MG63 (cell line): Measurements from ENCODE around the gene KLK2. TPM values are rescaled to one million over a fixed set of nuclear protein-coding genes. Genes with fewer than 3 reads are reported as not detected.

ENCODE experiments used
- DNase-seq: peaks from one replicate; pipeline ENCODE4 v3.0.0-alpha.2; 2020
- H3K27me3 ChIP-seq: fragments of 250-450 bp; sonication (Bioruptor Pico); 2 replicates; pipeline ENCODE4 v1.5.1; 2020; ENCODE audit warnings: mild to moderate bottlenecking, moderate library complexity
- H3K36me3 ChIP-seq: fragments of 250-450 bp; sonication (Bioruptor Pico); 2 replicates; pipeline ENCODE4 v1.5.1; 2020; ENCODE audit warnings: mild to moderate bottlenecking, moderate library complexity
- H3K4me3 ChIP-seq: fragments of 250-450 bp; sonication (Bioruptor Pico); 2 replicates; pipeline ENCODE4 v1.5.1; 2020; ENCODE audit warnings: mild to moderate bottlenecking, moderate library complexity
- H3K9me3 ChIP-seq: fragments of 250-450 bp; sonication (Bioruptor Pico); 2 replicates; pipeline ENCODE4 v1.5.1; 2020; ENCODE audit warnings: mild to moderate bottlenecking, moderate library complexity
- total RNA-seq: library from RNA; depleted of rRNA; stranded (reverse); fragments of >200 nt; shearing (Covaris generic); gene quantifications from 2 replicates; pipeline ENCODE4 v1.2.3, GENCODE V29; 2014; ENCODE audit warnings: low replicate concordance

Gene KLK2
- total RNA-seq, 1 experiment from 2014 or later = not detected

DNA sequence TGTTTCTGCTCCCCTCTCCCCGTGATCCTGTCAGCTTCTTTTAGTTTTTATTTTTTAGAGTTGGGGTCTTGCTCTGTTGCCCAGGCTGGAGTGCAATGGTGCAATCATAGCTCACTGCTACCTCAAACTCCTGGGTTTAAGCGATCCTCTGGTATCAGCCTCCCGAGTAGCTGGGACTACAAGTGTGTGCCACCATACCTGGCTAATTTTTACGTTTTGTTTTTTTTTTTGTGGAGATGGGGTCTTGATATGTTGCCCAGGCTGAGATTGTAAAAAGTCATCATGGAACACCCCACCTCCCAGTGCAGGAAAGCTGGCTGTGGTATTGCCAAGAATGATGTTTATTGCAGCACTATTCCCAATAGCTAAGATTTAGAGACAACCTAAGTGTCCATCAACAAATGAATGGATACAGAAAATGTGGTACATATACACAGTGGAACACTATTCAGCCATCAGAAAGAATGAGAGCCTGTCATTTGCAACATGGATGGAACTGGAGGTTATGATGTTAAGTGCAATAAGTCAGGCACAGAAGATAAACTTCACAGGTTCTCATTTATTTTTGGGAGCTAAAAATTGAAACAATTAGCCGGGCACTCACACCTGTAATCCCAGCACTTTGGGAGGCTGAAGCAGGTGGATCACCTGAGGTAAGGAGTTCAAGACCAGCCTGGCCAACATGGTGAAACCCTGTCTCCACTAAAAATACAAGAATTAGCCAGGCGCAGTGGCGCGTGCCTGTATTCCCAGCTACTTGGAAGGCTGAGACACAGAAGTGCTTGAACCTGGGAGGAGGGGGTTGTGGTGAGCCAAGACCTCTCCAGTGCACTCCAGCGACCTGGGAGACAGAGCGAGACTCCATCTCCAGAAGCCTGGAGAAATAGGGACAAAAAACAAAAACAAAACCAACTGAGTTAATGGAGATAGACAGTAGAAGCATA is 33.3 kb upstream of the KLK2 start:
- H3K9me3 ChIP-seq = no peaks in the 10 kb centered on the region; the same call in 1 of the 2 replicates
- H3K4me3 ChIP-seq = no peak overlapping the region
- no peaks in the 10 kb centered on the region for H3K36me3 ChIP-seq
- peaks cover 40% of the 10 kb centered on the region for H3K27me3 ChIP-seq
- no peak for DNase-seq

DNA sequence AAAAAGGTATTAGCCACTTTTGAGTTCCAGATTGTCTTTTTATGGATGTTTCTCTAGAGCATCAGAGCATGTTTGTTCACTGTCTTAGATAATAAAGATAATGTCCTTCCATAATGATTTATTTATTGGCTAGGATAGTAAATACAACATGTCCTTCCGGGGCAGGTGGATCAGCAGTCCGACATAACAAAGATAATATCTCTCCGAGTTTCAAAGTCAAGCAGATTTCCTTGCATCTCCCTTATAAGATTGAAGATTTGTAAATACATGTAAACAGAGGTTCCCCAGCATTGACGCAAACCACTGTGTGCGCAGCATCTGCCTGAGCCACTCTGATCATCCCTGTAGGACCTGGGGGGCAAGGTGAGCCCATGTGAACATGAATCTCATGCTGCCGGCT is 31.1 kb upstream of the KLK2 start:
- no peak overlapping the region for H3K4me3 ChIP-seq
- DNase-seq = no peak
- peaks cover 42% of the 10 kb centered on the region for H3K27me3 ChIP-seq
- no peaks in the 10 kb centered on the region; the same call in 1 of the 2 replicates for H3K9me3 ChIP-seq
- no peaks in the 10 kb centered on the region for H3K36me3 ChIP-seq

DNA sequence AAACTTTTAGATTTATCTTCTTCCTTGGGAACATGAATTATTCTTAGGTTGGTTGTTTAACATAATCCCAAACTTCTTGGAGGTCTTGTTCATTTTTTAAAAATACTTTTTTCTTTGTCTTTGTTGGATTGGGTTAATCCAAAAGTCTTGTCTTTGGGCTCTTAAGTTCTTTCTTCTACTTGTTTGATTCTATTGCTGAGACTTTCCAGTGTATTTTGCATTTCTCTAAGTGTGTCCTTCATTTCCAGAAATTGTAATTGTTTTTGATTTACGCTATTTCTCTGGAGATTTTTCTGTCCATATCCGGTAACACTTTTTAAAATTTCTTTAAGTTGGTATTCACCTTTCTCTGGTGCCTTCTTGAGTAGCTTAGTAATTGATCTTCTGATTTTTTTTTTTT is 30.0 kb upstream of the KLK2 start:
- no peak for DNase-seq
- Histone ChIP-seq H3K9me3 (no peaks in the 10 kb centered on the region; the same call in 1 of the 2 replicates), H3K4me3 (no peak overlapping the region), H3K36me3 (no peaks in the 10 kb centered on the region), H3K27me3 (peaks cover 41% of the 10 kb centered on the region)

DNA sequence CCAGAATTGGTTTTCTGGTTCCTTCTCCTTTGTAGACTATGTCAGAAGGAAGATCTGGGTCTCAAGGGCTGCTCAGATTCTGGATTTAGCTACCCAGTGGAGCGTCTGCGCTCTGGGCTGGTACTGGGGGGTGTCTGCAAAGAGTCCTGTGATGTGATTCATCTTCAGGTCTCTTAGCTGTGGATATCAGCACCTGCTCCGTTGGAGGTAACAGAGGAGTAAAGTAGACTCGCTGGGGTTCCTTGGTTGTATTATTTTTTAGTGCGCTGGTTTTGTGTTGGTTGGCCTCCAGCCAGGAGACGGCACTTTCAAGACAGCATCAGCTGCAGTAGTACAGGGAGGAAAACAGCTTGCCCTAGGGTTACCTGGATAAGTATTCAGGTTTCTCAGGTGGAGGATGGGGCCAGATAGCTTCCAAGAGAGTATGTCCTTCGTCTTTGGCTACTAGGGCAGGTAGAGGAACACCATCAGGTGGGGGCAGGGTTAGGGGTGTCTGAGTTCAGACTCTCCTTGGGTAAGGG is 29.5 kb upstream of the KLK2 start:
- Histone ChIP-seq H3K27me3 (peaks cover 47% of the 10 kb centered on the region), H3K9me3 (no peaks in the 10 kb centered on the region; the same call in 1 of the 2 replicates), H3K4me3 (no peak overlapping the region), H3K36me3 (no peaks in the 10 kb centered on the region)
- DNase-seq = no peak

DNA sequence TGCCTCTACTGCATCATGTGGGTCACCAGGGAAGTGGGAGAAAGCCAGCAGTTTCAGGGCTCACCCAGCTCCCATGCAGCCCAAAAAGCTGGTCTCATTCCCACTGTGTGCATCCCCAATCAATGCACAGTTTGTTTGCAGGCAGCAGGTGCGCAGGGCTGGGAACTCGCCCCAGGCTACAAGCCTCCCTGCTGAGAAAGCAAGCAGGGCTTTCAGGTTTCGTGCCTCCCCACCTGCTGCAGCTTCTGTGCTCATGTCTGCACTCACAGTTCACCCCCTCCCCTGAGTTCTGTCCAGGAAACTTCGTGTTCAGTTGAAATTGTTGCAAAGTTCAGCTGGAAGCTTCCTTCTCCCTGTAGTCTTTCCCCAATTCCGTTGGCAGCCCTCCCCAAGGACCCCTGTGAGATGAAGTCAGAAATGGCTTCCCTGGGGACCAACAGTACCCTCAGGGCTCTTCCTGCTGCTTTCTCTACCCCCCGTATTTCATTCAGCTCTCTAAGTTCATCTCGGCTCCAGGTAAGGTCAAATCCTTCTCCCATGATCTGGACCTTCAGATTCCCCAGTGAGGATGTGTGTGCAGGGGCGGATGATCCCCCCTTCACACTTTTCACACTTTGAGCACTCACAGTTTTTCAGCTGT is 28.8 kb upstream of the KLK2 start:
- peaks cover 51% of the 10 kb centered on the region for H3K27me3 ChIP-seq
- no peak overlapping the region for H3K4me3 ChIP-seq
- H3K36me3 ChIP-seq = no peaks in the 10 kb centered on the region
- no peak for DNase-seq
- no peaks in the 10 kb centered on the region; the same call in 1 of the 2 replicates for H3K9me3 ChIP-seq

DNA sequence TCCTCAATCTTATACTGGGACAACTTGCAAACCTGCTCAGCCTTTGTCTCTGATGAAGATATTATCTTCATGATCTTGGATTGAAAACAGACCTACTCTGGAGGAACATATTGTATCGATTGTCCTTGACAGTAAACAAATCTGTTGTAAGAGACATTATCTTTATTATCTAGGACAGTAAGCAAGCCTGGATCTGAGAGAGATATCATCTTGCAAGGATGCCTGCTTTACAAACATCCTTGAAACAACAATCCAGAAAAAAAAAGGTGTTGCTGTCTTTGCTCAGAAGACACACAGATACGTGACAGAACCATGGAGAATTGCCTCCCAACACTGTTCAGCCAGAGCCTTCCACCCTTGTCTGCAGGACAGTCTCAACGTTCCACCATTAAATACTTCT is 22.5 kb upstream of the KLK2 start:
- no peak overlapping the region for H3K4me3 ChIP-seq
- no peaks in the 10 kb centered on the region for H3K36me3 ChIP-seq
- DNase-seq = no peak
- H3K27me3 ChIP-seq = peaks cover 54% of the 10 kb centered on the region
- no peaks in the 10 kb centered on the region for H3K9me3 ChIP-seq

DNA sequence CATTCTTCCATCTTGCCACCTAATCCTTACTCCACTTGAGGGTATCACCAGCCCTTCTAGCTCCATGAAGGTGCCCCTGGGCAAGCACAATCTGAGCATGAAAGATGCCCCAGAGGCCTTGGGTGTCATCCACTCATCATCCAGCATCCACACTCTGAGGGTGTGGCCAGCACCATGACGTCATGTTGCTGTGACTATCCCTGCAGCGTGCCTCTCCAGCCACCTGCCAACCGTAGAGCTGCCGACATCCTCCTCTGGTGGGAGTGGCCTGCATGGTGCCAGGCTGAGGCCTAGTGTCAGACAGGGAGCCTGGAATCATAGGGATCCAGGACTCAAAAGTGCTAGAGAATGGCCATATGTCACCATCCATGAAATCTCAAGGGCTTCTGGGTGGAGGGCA is 21.6 kb upstream of the KLK2 start:
- H3K36me3 ChIP-seq = no peaks in the 10 kb centered on the region
- DNase-seq = no peak

DNA sequence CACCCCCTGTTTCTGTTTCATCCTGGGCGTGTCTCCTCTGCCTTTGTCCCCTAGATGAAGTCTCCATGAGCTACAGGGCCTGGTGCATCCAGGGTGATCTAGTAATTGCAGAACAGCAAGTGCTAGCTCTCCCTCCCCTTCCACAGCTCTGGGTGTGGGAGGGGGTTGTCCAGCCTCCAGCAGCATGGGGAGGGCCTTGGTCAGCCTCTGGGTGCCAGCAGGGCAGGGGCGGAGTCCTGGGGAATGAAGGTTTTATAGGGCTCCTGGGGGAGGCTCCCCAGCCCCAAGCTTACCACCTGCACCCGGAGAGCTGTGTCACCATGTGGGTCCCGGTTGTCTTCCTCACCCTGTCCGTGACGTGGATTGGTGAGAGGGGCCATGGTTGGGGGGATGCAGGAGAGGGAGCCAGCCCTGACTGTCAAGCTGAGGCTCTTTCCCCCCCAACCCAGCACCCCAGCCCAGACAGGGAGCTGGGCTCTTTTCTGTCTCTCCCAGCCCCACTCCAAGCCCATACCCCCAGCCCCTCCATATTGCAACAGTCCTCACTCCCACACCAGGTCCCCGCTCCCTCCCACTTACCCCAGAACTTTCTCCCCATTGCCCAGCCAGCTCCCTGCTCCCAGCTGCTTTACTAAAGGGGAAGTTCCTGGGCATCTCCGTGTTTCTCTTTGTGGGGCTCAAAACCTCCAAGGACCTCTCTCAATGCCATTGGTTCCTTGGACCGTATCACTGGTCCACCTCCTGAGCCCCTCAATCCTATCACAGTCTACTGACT is 18.4 kb upstream of the KLK2 start, which contains the start of gene KLK3:
Gene KLK3, plus strand, starts transcription at position 280 of the 775 bp plus-strand sequence. Its CDS starts 41 bp downstream, at position 321.
- no peak within 1 kb of the TSS for H3K4me3 ChIP-seq
- H3K36me3 ChIP-seq = no peaks in the 10 kb centered on the region
- peaks cover 46% of the 10 kb centered on the region for H3K27me3 ChIP-seq
- H3K9me3 ChIP-seq = no peaks in the 10 kb centered on the region
- no peak for DNase-seq

More for the DNA sequence above, 21.6 kb upstream of the KLK2 start:
- Histone ChIP-seq H3K9me3 (no peaks in the 10 kb centered on the region), H3K27me3 (peaks cover 49% of the 10 kb centered on the region), H3K4me3 (no peak overlapping the region)

DNA sequence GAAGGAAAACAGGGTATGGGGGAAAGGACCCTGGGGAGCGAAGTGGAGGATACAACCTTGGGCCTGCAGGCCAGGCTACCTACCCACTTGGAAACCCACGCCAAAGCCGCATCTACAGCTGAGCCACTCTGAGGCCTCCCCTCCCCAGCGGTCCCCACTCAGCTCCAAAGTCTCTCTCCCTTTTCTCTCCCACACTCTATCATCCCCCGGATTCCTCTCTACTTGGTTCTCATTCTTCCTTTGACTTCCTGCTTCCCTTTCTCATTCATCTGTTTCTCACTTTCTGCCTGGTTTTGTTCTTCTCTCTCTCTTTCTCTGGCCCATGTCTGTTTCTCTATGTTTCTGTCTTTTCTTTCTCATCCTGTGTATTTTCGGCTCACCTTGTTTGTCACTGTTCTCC is 15.9 kb upstream of the KLK2 start:
- DNase-seq = no peak
- Histone ChIP-seq H3K4me3 (no peak overlapping the region), H3K27me3 (peaks cover 45% of the 10 kb centered on the region), H3K9me3 (no peaks in the 10 kb centered on the region), H3K36me3 (no peaks in the 10 kb centered on the region)

DNA sequence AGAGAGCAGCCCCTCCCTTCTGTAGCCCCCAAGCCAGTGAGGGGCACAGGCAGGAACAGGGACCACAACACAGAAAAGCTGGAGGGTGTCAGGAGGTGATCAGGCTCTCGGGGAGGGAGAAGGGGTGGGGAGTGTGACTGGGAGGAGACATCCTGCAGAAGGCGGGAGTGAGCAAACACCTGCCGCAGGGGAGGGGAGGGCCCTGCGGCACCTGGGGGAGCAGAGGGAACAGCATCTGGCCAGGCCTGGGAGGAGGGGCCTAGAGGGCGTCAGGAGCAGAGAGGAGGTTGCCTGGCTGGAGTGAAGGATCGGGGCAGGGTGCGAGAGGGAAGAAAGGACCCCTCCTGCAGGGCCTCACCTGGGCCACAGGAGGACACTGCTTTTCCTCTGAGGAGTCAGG is 14.4 kb upstream of the KLK2 start:
- no peaks in the 10 kb centered on the region for H3K36me3 ChIP-seq
- H3K4me3 ChIP-seq = no peak overlapping the region
- peaks cover 53% of the 10 kb centered on the region for H3K27me3 ChIP-seq
- DNase-seq = no peak
- H3K9me3 ChIP-seq = no peaks in the 10 kb centered on the region

DNA sequence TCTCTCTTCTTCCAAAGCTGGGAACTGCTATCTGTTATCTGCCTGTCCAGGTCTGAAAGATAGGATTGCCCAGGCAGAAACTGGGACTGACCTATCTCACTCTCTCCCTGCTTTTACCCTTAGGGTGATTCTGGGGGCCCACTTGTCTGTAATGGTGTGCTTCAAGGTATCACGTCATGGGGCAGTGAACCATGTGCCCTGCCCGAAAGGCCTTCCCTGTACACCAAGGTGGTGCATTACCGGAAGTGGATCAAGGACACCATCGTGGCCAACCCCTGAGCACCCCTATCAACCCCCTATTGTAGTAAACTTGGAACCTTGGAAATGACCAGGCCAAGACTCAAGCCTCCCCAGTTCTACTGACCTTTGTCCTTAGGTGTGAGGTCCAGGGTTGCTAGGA is 13.4 kb upstream of the KLK2 start:
- DNase-seq = no peak
- Histone ChIP-seq H3K4me3 (no peak overlapping the region), H3K9me3 (no peaks in the 10 kb centered on the region), H3K36me3 (no peaks in the 10 kb centered on the region), H3K27me3 (peaks cover 54% of the 10 kb centered on the region)

DNA sequence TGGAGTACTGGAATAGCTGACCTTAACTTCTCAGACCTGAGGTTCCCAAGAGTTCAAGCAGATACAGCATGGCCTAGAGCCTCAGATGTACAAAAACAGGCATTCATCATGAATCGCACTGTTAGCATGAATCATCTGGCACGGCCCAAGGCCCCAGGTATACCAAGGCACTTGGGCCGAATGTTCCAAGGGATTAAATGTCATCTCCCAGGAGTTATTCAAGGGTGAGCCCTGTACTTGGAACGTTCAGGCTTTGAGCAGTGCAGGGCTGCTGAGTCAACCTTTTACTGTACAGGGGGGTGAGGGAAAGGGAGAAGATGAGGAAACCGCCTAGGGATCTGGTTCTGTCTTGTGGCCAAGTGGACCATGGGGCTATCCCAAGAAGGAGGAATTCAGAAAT is 12.2 kb upstream of the KLK2 start:
- DNase-seq = no peak
- H3K27me3 ChIP-seq = peaks cover 55% of the 10 kb centered on the region
- H3K36me3 ChIP-seq = no peaks in the 10 kb centered on the region
- H3K9me3 ChIP-seq = no peaks in the 10 kb centered on the region
- no peak overlapping the region for H3K4me3 ChIP-seq

DNA sequence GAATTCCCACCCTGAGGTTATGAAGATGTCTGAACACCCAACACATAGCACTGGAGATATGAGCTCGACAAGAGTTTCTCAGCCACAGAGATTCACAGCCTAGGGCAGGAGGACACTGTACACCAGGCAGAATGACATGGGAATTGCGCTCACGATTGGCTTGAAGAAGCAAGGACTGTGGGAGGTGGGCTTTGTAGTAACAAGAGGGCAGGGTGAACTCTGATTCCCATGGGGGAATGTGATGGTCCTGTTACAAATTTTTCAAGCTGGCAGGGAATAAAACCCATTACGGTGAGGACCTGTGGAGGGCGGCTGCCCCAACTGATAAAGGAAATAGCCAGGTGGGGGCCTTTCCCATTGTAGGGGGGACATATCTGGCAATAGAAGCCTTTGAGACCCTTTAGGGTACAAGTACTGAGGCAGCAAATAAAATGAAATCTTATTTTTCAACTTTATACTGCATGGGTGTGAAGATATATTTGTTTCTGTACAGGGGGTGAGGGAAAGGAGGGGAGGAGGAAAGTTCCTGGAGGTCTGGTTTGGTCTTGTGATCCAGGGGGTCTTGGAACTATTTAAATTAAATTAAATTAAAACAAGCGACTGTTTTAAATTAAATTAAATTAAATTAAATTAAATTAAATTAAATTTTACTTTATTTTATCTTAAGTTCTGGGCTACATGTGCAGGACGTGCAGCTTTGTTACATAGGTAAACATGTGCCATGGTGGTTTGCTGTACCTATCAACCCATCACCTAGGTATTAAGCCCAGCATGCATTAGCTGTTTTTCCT is 11.5 kb upstream of the KLK2 start:
- Histone ChIP-seq H3K4me3 (no peak overlapping the region), H3K27me3 (peaks cover 61% of the 10 kb centered on the region), H3K36me3 (no peaks in the 10 kb centered on the region), H3K9me3 (no peaks in the 10 kb centered on the region)
- no peak for DNase-seq

DNA sequence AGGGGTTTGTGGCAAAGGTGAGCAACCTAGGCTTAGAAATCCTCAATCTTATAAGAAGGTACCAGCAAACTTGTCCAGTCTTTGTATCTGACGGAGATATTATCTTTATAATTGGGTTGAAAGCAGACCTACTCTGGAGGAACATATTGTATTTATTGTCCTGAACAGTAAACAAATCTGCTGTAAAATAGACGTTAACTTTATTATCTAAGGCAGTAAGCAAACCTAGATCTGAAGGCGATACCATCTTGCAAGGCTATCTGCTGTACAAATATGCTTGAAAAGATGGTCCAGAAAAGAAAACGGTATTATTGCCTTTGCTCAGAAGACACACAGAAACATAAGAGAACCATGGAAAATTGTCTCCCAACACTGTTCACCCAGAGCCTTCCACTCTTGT is 3.8 kb upstream of the KLK2 start:
- H3K9me3 ChIP-seq = no peaks in the 10 kb centered on the region
- peaks cover 90% of the 10 kb centered on the region for H3K27me3 ChIP-seq
- no peak for DNase-seq
- no peaks in the 10 kb centered on the region for H3K36me3 ChIP-seq
- no peak overlapping the region for H3K4me3 ChIP-seq

DNA sequence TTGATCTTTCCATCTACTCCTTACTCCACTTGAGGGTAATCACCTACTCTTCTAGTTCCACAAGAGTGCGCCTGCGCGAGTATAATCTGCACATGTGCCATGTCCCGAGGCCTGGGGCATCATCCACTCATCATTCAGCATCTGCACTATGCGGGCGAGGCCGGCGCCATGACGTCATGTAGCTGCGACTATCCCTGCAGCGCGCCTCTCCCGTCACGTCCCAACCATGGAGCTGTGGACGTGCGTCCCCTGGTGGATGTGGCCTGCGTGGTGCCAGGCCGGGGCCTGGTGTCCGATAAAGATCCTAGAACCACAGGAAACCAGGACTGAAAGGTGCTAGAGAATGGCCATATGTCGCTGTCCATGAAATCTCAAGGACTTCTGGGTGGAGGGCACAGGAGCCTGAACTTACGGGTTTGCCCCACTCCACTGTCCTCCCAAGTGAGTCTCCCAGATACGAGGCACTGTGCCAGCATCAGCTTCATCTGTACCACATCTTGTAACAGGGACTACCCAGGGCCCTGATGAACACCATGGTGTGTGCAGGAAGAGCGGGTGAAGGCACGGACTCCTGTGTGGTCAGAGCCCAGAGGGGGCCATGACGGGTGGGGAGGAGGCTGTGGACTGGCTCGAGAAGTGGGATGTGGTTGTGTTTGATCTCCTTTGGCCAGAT is 2.7 kb upstream of the KLK2 start:
- H3K9me3 ChIP-seq = no peaks in the 10 kb centered on the region
- DNase-seq = no peak
- H3K4me3 ChIP-seq = no peak overlapping the region
- peaks cover 92% of the 10 kb centered on the region for H3K27me3 ChIP-seq
- no peaks in the 10 kb centered on the region for H3K36me3 ChIP-seq

DNA sequence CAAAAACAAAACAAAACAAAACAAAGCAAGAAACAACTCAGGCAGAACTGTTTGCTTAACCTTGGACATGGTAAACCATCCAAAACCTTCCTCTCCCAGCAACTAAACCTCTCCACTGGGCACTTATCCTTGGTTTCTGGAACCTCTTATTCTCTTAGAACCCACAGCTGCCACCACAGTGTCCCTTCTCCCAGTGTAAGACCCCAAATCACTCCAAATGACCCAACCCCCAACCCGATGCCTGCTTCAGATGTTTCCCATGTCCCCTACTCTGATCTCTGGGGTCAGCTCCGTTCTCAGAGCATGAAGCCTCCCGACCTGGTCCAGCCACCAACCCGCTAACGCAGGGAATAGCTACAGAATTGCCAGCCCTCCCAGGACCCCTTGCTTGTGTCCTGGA is 972 bp downstream of the KLK2 start:
- H3K4me3 ChIP-seq = no peak overlapping the region
- H3K27me3 ChIP-seq = peaks cover 78% of the 10 kb centered on the region
- no peaks in the 10 kb centered on the region for H3K9me3 ChIP-seq
- no peaks in the 10 kb centered on the region for H3K36me3 ChIP-seq
- DNase-seq = no peak
